OCI-LY7 (cell line): ENCODE measurements around the gene GTF2A2. TPM values are rescaled to one million over a fixed set of nuclear protein-coding genes. Genes with fewer than 3 reads are reported as not detected.

Experiments
- BruUV-seq: library from RNA; stranded (reverse); fragments of 400-500 nt; replicated peaks from 2 replicates; lab custom pipeline; 2021; lab: Mats Ljungman, UMichigan
- CTCF ChIA-PET: fragments of 300-600 bp; sonication (Branson Sonifier 250); formaldehyde crosslinking; loops from one replicate; lab custom pipeline; 2022; ENCODE audit warnings: antibody characterized with exemption; ENCODE audit not compliant: unreplicated experiment; lab: Charles Lee
- POLR2A ChIA-PET: fragments of 300-600 bp; sonication (Branson Sonifier 250); formaldehyde crosslinking; loops from one replicate; lab custom pipeline; 2022; ENCODE audit warnings: antibody characterized with exemption; lab: Charles Lee
- DNase-seq: peaks from one replicate; pipeline ENCODE4 v3.0.0-alpha.2; 2015; ENCODE audit warnings: low spot score
- H2AFZ ChIP-seq: fragments of 200-600 bp; sonication (generic), shearing (Covaris generic); 2 replicates; pipeline ENCODE4 v1.6.1; 2014; ENCODE audit warnings: mild to moderate bottlenecking, antibody characterized with exemption, low read length, moderate library complexity
- H3K27ac ChIP-seq: fragments of 200-600 bp; sonication (generic); 2 replicates; pipeline ENCODE4 v1.5.1; 2014; ENCODE audit warnings: mixed run types, low read depth, mild to moderate bottlenecking, moderate library complexity, low read length, inconsistent platforms; ENCODE audit not compliant: poor library complexity, severe bottlenecking
- H3K36me3 ChIP-seq: fragments of 200-600 bp; sonication (generic); 2 replicates; pipeline ENCODE4 v1.6.1; 2014; ENCODE audit warnings: mild to moderate bottlenecking, antibody characterized with exemption, low read length, moderate library complexity, mixed read lengths; ENCODE audit not compliant: insufficient read depth
- H3K4me1 ChIP-seq: fragments of 200-600 bp; sonication (generic); 2 replicates; pipeline ENCODE4 v1.5.1; 2014; ENCODE audit warnings: mild to moderate bottlenecking, low read length; ENCODE audit not compliant: insufficient read depth, poor library complexity, severe bottlenecking
- H3K4me2 ChIP-seq: fragments of 200-600 bp; sonication (generic); 2 replicates; pipeline ENCODE4 v1.6.1; 2014; ENCODE audit warnings: mild to moderate bottlenecking, low read length
- H3K4me3 ChIP-seq: fragments of 200-600 bp; sonication (generic); 2 replicates; pipeline ENCODE4 v1.5.1; 2014; ENCODE audit warnings: mild to moderate bottlenecking, low read depth, low read length; ENCODE audit not compliant: poor library complexity, severe bottlenecking
- H3K79me2 ChIP-seq: fragments of 200-600 bp; sonication (generic); 2 replicates; pipeline ENCODE4 v1.6.1; 2016; ENCODE audit warnings: low read depth, mild to moderate bottlenecking, low read length, moderate library complexity, mixed read lengths; ENCODE audit not compliant: insufficient read depth
- H3K9me2 ChIP-seq: fragments of 200-600 bp; sonication (generic); 2 replicates; pipeline ENCODE4 v1.6.1; 2016; ENCODE audit warnings: mild to moderate bottlenecking, low read length, mixed read lengths; ENCODE audit not compliant: insufficient read depth
- H3K9me3 ChIP-seq: fragments of 200-600 bp; sonication (generic); 2 replicates; pipeline ENCODE4 v1.6.1; 2014; ENCODE audit warnings: mild to moderate bottlenecking, mixed run types, low read length, mixed read lengths
- H4K20me1 ChIP-seq: fragments of 200-600 bp; sonication (generic); 2 replicates; pipeline ENCODE4 v1.6.1; 2014; ENCODE audit warnings: mild to moderate bottlenecking, antibody characterized with exemption, low read length, moderate library complexity, mixed read lengths; ENCODE audit not compliant: insufficient read depth
- EZH2phosphoT487 ChIP-seq: fragments of 200-600 bp; sonication (generic); IDR thresholded peaks from 2 replicates; pipeline ENCODE4 v1.6.1; 2018; ENCODE audit warnings: low read depth, borderline replicate concordance, mild to moderate bottlenecking, mixed run types, antibody characterized with exemption, low read length, moderate library complexity, mixed read lengths
- intact Hi-C: fragments of 100-400 bp; cut with micrococcal nuclease; formaldehyde crosslinking; loops from one replicate; pipeline ENCODE4 v1.10.0; 2022; ENCODE audit not compliant: unreplicated experiment
- total RNA-seq, 2 experiments: library from RNA; depleted of rRNA in 1 of 2; stranded (reverse); fragments of >200 nt in 1 of 2; shearing (Covaris generic) in 1 of 2; gene quantifications; 2 replicates each; pipeline ENCODE4 v1.2.3, GENCODE V29; 2014 to 2022
- TF ChIP-seq, protein P1 (sequence below): fragments of 200-600 bp; sonication (generic); conservative IDR thresholded peaks from 2 replicates; pipeline ENCODE4 v1.5.1; 2014; ENCODE audit warnings: mild to moderate bottlenecking, antibody characterized with exemption, low read length, moderate library complexity, mixed read lengths

Gene GTF2A2
- total RNA-seq, 2 experiments from 2014 or later, result 69.3 to 139 TPM

DNA sequence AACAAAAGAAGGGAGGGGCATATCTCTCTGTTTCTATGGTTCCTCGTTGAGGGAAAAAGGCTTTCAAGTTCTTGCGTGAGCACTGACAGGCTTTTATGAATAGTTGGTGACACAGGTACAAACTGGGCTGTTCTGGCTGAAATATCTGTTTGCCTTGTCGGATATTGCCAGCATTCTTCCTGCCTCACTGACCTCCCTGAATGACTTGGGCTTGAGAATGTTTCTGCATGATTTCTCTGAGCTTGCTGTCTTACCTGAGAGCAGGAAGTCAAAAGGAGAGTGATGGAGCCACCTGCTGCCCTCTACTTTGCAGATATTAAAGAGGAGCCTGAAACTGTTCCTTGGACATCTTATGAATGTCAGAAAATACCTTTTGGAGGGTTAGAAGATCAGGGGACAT, 40.9 kb downstream of the GTF2A2 start:
- DNase-seq, result peak; percentile 7
- H3K9me2 ChIP-seq, result no peaks in the 10 kb centered on the region
- no peaks in the 10 kb centered on the region for H3K9me3 ChIP-seq
- ChIA-PET POLR2A (interaction anchor here (0.6 to 1.1 kb wide), 5 partner anchors 8 to 1329 kb away, joined by 3 to 4 read pairs (median 3); no protein-coding TSS in a partner anchor), CTCF (interaction anchor here (0.7 kb wide), 1 partner anchor 84 kb away, joined by 3 read pairs; no protein-coding TSS in a partner anchor)
- intact Hi-C loops, result no loop called here
- no peaks in the 10 kb centered on the region for H4K20me1 ChIP-seq
- TF ChIP-seq EZH2phosphoT487, result no peak
- TF ChIP-seq, protein P1, sequence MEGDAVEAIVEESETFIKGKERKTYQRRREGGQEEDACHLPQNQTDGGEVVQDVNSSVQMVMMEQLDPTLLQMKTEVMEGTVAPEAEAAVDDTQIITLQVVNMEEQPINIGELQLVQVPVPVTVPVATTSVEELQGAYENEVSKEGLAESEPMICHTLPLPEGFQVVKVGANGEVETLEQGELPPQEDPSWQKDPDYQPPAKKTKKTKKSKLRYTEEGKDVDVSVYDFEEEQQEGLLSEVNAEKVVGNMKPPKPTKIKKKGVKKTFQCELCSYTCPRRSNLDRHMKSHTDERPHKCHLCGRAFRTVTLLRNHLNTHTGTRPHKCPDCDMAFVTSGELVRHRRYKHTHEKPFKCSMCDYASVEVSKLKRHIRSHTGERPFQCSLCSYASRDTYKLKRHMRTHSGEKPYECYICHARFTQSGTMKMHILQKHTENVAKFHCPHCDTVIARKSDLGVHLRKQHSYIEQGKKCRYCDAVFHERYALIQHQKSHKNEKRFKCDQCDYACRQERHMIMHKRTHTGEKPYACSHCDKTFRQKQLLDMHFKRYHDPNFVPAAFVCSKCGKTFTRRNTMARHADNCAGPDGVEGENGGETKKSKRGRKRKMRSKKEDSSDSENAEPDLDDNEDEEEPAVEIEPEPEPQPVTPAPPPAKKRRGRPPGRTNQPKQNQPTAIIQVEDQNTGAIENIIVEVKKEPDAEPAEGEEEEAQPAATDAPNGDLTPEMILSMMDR, result peak; percentile 24; the same call in 1 of the 2 replicates
- no peaks in the 10 kb centered on the region for H3K79me2 ChIP-seq
- H3K4me1 ChIP-seq, result peaks cover 7% of the 10 kb centered on the region
- H3K27ac ChIP-seq, result no peak overlapping the region
- no peak overlapping the region for H2AFZ ChIP-seq
- no TSS peak for BruUV-seq
- H3K4me2 ChIP-seq, result no peak overlapping the region
- no peak overlapping the region for H3K4me3 ChIP-seq
- H3K36me3 ChIP-seq, result no peaks in the 10 kb centered on the region

DNA sequence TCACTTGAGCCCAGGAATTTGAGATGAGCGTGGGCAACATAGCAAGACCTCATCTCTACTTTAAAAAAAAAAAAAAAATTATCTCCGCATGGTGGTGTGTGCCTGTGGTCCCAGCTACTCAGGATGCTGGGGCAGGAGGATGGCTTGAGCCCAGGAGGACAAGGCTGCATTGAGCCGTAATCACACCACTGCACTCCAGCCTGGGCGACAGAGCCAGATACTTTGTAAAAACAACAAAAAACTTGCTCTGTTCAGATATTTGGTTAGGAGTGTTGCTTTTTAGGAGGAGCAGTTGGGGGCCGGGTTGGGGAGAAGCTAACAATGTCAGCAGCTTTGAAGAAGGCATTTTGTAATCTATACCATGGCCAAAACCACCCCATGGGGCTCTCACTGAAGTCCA, 41.7 kb downstream of the GTF2A2 start:
- Histone ChIP-seq H3K4me2 (no peak overlapping the region), H3K27ac (no peak overlapping the region), H3K9me3 (no peaks in the 10 kb centered on the region), H3K9me2 (no peaks in the 10 kb centered on the region), H3K36me3 (no peaks in the 10 kb centered on the region), H3K4me1 (peaks cover 7% of the 10 kb centered on the region), H3K79me2 (no peaks in the 10 kb centered on the region), H4K20me1 (no peaks in the 10 kb centered on the region), H3K4me3 (no peak overlapping the region), H2AFZ (no peak overlapping the region)
- TF ChIP-seq, protein P1, result no peak
- no peak for TF ChIP-seq EZH2phosphoT487
- POLR2A ChIA-PET, result interaction anchor here (0.7 to 1.1 kb wide), 4 partner anchors 9 to 305 kb away, joined by 3 to 4 read pairs (median 3); no protein-coding TSS in a partner anchor
- CTCF ChIA-PET, result interaction anchor here (0.7 kb wide), 1 partner anchor 83 kb away, joined by 3 read pairs; no protein-coding TSS in a partner anchor
- DNase-seq, result no peak
- BruUV-seq, result no TSS peak
- intact Hi-C loops, result no loop called here

DNA sequence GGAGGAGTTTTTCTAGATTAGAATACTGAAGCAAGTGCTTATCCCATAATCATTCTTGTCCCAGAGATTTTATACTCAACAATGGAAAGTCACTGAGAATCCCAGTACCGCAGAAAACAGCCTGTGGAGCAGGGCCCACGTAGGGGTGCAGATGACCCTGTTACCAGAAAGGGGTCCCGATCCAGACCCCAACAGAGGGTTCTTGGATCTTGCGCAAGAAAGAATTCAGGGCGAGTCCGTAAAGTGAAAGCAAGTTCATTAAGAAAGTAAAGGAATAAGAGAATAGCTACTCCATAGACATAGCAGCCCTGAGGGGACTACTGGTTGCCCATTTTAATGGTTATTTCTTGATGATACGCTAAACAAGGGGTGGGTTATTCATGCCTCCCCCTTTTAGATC, 43.2 kb downstream of the GTF2A2 start:
- H3K4me3 ChIP-seq, result no peak overlapping the region
- DNase-seq, result no peak
- no peaks in the 10 kb centered on the region for H3K79me2 ChIP-seq
- H4K20me1 ChIP-seq, result no peaks in the 10 kb centered on the region
- H3K9me3 ChIP-seq, result no peaks in the 10 kb centered on the region
- POLR2A ChIA-PET, result interaction anchor here (0.6 kb wide), 1 partner anchor 825 kb away, joined by 4 read pairs; no protein-coding TSS in a partner anchor
- H3K4me1 ChIP-seq, result peaks cover 7% of the 10 kb centered on the region
- TF ChIP-seq, protein P1, result no peak
- TF ChIP-seq EZH2phosphoT487, result no peak
- no peaks in the 10 kb centered on the region for H3K9me2 ChIP-seq
- CTCF ChIA-PET, result no interaction called here
- no peak overlapping the region for H3K27ac ChIP-seq
- H2AFZ ChIP-seq, result peak overlapping the region; percentile 96; the same call in 1 of the 2 replicates
- H3K36me3 ChIP-seq, result no peaks in the 10 kb centered on the region
- intact Hi-C loops, result no loop called here
- H3K4me2 ChIP-seq, result no peak overlapping the region
- BruUV-seq, result no TSS peak
